GM19468 (cell line): Measurements from ENCODE around the gene LANCL1.

ENCODE experiments used
- ATAC-seq: cut with Tn5 transposase; IDR thresholded peaks from one replicate; pipeline ENCODE4 v1.9.1; 2021; ENCODE audit warnings: mild to moderate bottlenecking, moderate library complexity, moderate number of reproducible peaks; ENCODE audit not compliant: unreplicated experiment; ENCODE audit errors: extremely low read depth

Gene LANCL1

GRCh38 chr2:210421916-210422315 is 54.6 kb downstream of the LANCL1 start:
- ATAC-seq = no peak

- ATAC-seq = no peak
Observed at GRCh38 chr2:210412660-210413059, 63.9 kb downstream of the LANCL1 start.

GRCh38 chr2:210410542-210410941 is 66.0 kb downstream of the LANCL1 start:
- no peak for ATAC-seq

GRCh38 chr2:210399440-210400041 is 77.0 kb downstream of the LANCL1 start:
- ATAC-seq = no peak

GRCh38 chr2:210392469-210392881 is 84.1 kb downstream of the LANCL1 start:
- no peak for ATAC-seq

- no peak for ATAC-seq
Observed at GRCh38 chr2:210389856-210390255, 86.7 kb downstream of the LANCL1 start.

- ATAC-seq = no peak
Observed at GRCh38 chr2:210388148-210388547, 88.4 kb downstream of the LANCL1 start.

- no peak for ATAC-seq
Observed at GRCh38 chr2:210387074-210387473, 89.5 kb downstream of the LANCL1 start.
